IMR-90 (cell line): Measurements from ENCODE around the gene NR1I3. TPM values are rescaled to one million over a fixed set of nuclear protein-coding genes. Genes with fewer than 3 reads are reported as not detected.

ENCODE experiments used
- ATAC-seq: fragments of 200-7000 bp; cut with Tn5 transposase; 2 replicates; pipeline ENCODE4 v1.9.1; 2020; ENCODE audit warnings: low read depth, mild to moderate bottlenecking, moderate library complexity
- BruUV-seq: library from RNA; stranded (reverse); fragments of 400-500 nt; replicated peaks from 2 replicates; lab custom pipeline; 2021; lab: Mats Ljungman, UMichigan
- CTCF ChIA-PET: fragments of 300-600 bp; formaldehyde crosslinking; extraction: SDS; loops from one replicate; lab custom pipeline; 2021; ENCODE audit warnings: antibody characterized with exemption; lab: Yijun Ruan, JAX
- POLR2A ChIA-PET: fragments of 300-600 bp; sonication (Branson Sonifier 250); formaldehyde crosslinking; loops from one replicate; lab custom pipeline; 2022; ENCODE audit warnings: antibody characterized with exemption; ENCODE audit not compliant: unreplicated experiment; lab: Charles Lee
- DNase-seq: peaks from one replicate; pipeline ENCODE4 v3.0.0; 2013
- H2AFZ ChIP-seq: replicated peaks from 2 replicates; pipeline ENCODE3; 2013; ENCODE audit warnings: low read length, mild to moderate bottlenecking; ENCODE audit not compliant: poor library complexity
- H2AK5ac ChIP-seq: 2 replicates; pipeline ENCODE4 v1.6.1; 2013; ENCODE audit warnings: low read depth, low read length, inconsistent platforms
- H2AK9ac ChIP-seq: replicated peaks from 2 replicates; pipeline ENCODE3; 2013; ENCODE audit warnings: mild to moderate bottlenecking, low read depth, low read length, moderate library complexity; ENCODE audit not compliant: poor library complexity
- H2BK120ac ChIP-seq: 2 replicates; pipeline ENCODE4 v1.6.1; 2013; ENCODE audit warnings: low read depth, low read length, inconsistent platforms
- H2BK15ac ChIP-seq: 3 replicates; pipeline ENCODE4 v1.6.1; 2013; ENCODE audit warnings: low read depth, low read length, inconsistent platforms
- H2BK20ac ChIP-seq: 2 replicates; pipeline ENCODE4 v1.6.1; 2013; ENCODE audit warnings: low read depth, mild to moderate bottlenecking, inconsistent platforms, low read length, moderate library complexity
- H2BK5ac ChIP-seq: 2 replicates; pipeline ENCODE4 v1.6.1; 2013; ENCODE audit warnings: mild to moderate bottlenecking, low read depth, low read length, inconsistent platforms; ENCODE audit not compliant: poor library complexity, severe bottlenecking
- H3K14ac ChIP-seq: replicated peaks from 2 replicates; pipeline ENCODE4 v1.6.1; 2013; ENCODE audit warnings: low read depth, low read length, inconsistent platforms
- H3K18ac ChIP-seq: 2 replicates; pipeline ENCODE4 v1.6.1; 2013; ENCODE audit warnings: low read depth, low read length, control low read depth
- H3K23ac ChIP-seq: 2 replicates; pipeline ENCODE4 v1.6.1; 2013; ENCODE audit warnings: low read depth, low read length, inconsistent platforms
- H3K27ac ChIP-seq: 2 replicates; pipeline ENCODE4 v1.5.1; 2013; ENCODE audit warnings: mild to moderate bottlenecking, control low read depth, low read length; ENCODE audit not compliant: insufficient read depth
- H3K27me3 ChIP-seq: 2 replicates; pipeline ENCODE4 v1.6.1; 2013; ENCODE audit warnings: low read length; ENCODE audit not compliant: control insufficient read depth, insufficient read depth
- H3K36me3 ChIP-seq: 2 replicates; pipeline ENCODE4 v1.6.1; 2013; ENCODE audit warnings: low read length, mixed read lengths; ENCODE audit not compliant: control insufficient read depth, insufficient read depth
- H3K4ac ChIP-seq: 2 replicates; pipeline ENCODE4 v1.6.1; 2013; ENCODE audit warnings: low read depth, low read length, inconsistent platforms
- H3K4me1 ChIP-seq: 2 replicates; pipeline ENCODE4 v1.6.1; 2013; ENCODE audit warnings: low read length, mixed read lengths; ENCODE audit not compliant: control insufficient read depth, insufficient read depth
- H3K4me2 ChIP-seq: 2 replicates; pipeline ENCODE4 v1.6.1; 2013; ENCODE audit warnings: low read depth, mild to moderate bottlenecking, control low read depth, low read length, moderate library complexity
- H3K4me3 ChIP-seq: 2 replicates; pipeline ENCODE4 v1.5.1; 2013; ENCODE audit warnings: low read depth, mild to moderate bottlenecking, control low read depth, low read length, moderate library complexity; ENCODE audit not compliant: insufficient read depth
- H3K56ac ChIP-seq: 2 replicates; pipeline ENCODE4 v1.6.1; 2013; ENCODE audit warnings: low read length, inconsistent platforms; ENCODE audit not compliant: insufficient read depth; ENCODE audit errors: extremely low read depth
- H3K79me1 ChIP-seq, 2 experiments: 2 replicates each; pipeline ENCODE4 v1.6.1; 2013; ENCODE audit warnings: low read length in 2 of 2, inconsistent platforms in 1 of 2, low read depth in 1 of 2
- H3K9ac ChIP-seq: 2 replicates; pipeline ENCODE4 v1.6.1; 2013; ENCODE audit warnings: low read depth, low read length, control low read depth
- H3K9me1 ChIP-seq: 2 replicates; pipeline ENCODE4 v1.6.1; 2013; ENCODE audit warnings: low read length, inconsistent platforms; ENCODE audit not compliant: insufficient read depth
- H3K9me3 ChIP-seq: 2 replicates; pipeline ENCODE4 v1.6.1; 2013; ENCODE audit warnings: low read length; ENCODE audit not compliant: control insufficient read depth, insufficient read depth
- H4K20me1 ChIP-seq: 2 replicates; pipeline ENCODE4 v1.6.1; 2013; ENCODE audit warnings: low read length, inconsistent platforms; ENCODE audit not compliant: insufficient read depth
- H4K5ac ChIP-seq: 2 replicates; pipeline ENCODE4 v1.6.1; 2013; ENCODE audit warnings: mild to moderate bottlenecking, low read depth, low read length, control low read depth
- H4K8ac ChIP-seq, 2 experiments: 2 replicates each; pipeline ENCODE4 v1.6.1; 2013; ENCODE audit warnings: low read depth in 2 of 2, low read length in 2 of 2, control low read depth in 1 of 2, inconsistent platforms in 1 of 2
- H4K91ac ChIP-seq: 2 replicates; pipeline ENCODE4 v1.6.1; 2013; ENCODE audit warnings: low read depth, low read length, inconsistent platforms; ENCODE audit not compliant: insufficient read depth
- POLR2A ChIP-seq: IDR thresholded peaks from 2 replicates; pipeline ENCODE4 v1.6.1; 2012; ENCODE audit warnings: mild to moderate bottlenecking, low read depth, low read length
- WGBS, 2 experiments: methylation state at CpG; one replicate each; pipeline versions ENCODE4 v1.1.5 to v1.1.7; 2013; ENCODE audit warnings: missing lambda C conversion rate in 2 of 2; ENCODE audit not compliant: insufficient read length in 1 of 2; ENCODE audit errors: extremely low coverage in 2 of 2; 5-methylcytosine and 5-hydroxymethylcytosine counted together
- dilution Hi-C: fragments of 300-500 bp; cut with HindIII; formaldehyde crosslinking; loops from one replicate; pipeline ENCODE4 v1.14.3; 2018; ENCODE audit warnings: low sequenced_read_pairs; ENCODE audit not compliant: unreplicated experiment
- in situ Hi-C: fragments of 300-500 bp; cut with MboI; formaldehyde crosslinking; loops from 3 replicates; pipeline ENCODE4 v1.14.3; 2019; ENCODE audit warnings: low sequenced_read_pairs, inconsistent platforms, mixed read lengths
- intact Hi-C: fragments of 100-400 bp; cut with micrococcal nuclease; formaldehyde crosslinking; loops from 2 replicates; pipeline ENCODE4 v1.10.0; 2022
- polyA plus RNA-seq, 3 experiments: library from polyadenylated mRNA; depleted of rRNA; stranded (reverse); fragments of >200 nt; gene quantifications; 2 replicates each; pipeline ENCODE4 v1.2.3, GENCODE V29; 2012; ENCODE audit warnings: low replicate concordance in 1 of 3
- total RNA-seq: library from RNA; depleted of rRNA; stranded (reverse); fragments of >200 nt; gene quantifications from 2 replicates; pipeline ENCODE4 v1.2.3, GENCODE V29; 2012

Gene NR1I3
- total and polyA plus RNA-seq, 2 of the 4 experiments (the other 2 are of a cell fraction) = not detected

DNA sequence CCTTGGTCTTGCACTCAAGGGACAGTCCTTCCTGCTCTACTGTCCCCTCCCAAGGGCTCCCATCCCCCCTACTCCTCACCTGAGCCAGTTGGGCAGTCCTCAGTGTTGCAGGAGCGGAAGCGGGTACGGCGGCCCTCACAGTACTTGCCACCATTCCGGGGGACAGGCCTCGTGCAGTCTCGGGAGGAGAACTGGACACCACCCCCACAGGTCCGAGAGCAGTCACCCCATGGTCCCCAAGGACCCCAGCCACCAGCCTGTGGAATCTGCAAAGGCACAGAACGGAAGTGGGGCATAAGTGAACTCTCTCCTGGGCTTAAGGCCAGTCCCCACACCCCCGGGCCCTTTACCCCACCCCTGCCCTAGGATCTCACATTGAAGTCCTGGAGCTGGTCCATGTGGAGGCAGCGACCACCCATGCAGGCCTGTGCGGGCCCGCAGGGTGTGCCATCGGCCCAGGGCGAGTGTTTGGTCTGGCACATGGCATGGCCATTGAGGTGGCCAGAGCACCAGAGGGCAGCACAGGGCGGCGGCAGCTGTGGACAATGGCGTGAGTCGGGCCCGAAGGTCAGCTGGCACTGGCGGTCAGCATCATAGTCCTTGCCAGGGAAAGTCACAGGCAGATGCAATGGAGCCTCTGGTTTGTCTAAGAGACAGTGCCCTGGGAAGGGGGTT lies 44.3 kb downstream of the NR1I3 start:
- no TSS peak for BruUV-seq

More for the DNA sequence above, 44.3 kb downstream of the NR1I3 start:
- CTCF ChIA-PET = interaction anchor here (1.2 to 1.6 kb wide), 2 partner anchors 32 to 98 kb away, joined by 4 to 5 read pairs; partner anchors contain the start of gene TOMM40L
- intact Hi-C loops = no loop called here
- Histone ChIP-seq H4K20me1 (no peaks in the 10 kb centered on the region), H2BK120ac (no peak overlapping the region), H4K5ac (no peak overlapping the region), H3K4me1 (peaks cover 20% of the 10 kb centered on the region), H3K9me1 (peaks cover 9% of the 10 kb centered on the region; the same call in 1 of the 2 replicates), H3K4me2 (no peak overlapping the region), H4K91ac (no peak overlapping the region), H3K56ac (no peak overlapping the region), H2BK15ac (no peak overlapping the region), H2AFZ (no peak overlapping the region), H3K9me3 (no peaks in the 10 kb centered on the region), H3K4me3 (no peak overlapping the region), H3K79me1 (no peaks in the 10 kb centered on the region; a peak in 1 of 4 replicates), H2AK5ac (no peak overlapping the region), H2BK5ac (no peak overlapping the region), H3K23ac (no peak overlapping the region), H3K18ac (no peak overlapping the region), H3K9ac (no peak overlapping the region), H3K27me3 (no peaks in the 10 kb centered on the region), H3K36me3 (no peaks in the 10 kb centered on the region), H4K8ac (no peak overlapping the region), H2BK20ac (no peak overlapping the region), H3K4ac (no peak overlapping the region), H3K14ac (no peak overlapping the region), H3K27ac (no peak overlapping the region), H2AK9ac (no peak overlapping the region)
- in situ Hi-C loops = no loop called here
- no peak for DNase-seq
- no peak for ATAC-seq
- 81% methylated on average over 6 of the region's 21 CpGs; no CpG with 5 or more reads in 1 of the 2 experiments for WGBS, 2 experiments
- dilution Hi-C loops = no loop called here
- no peak for TF ChIP-seq POLR2A
- POLR2A ChIA-PET = no interaction called here
